K562 (cell line): Measurements from ENCODE around the gene C16orf74. TPM values are rescaled to one million over a fixed set of nuclear protein-coding genes. Genes with fewer than 3 reads are reported as not detected.

ENCODE experiments used
- ARID4B ChIP-seq: sonication (generic); formaldehyde crosslinking; IDR thresholded peaks from 2 replicates; pipeline ENCODE4 v1.8.0; 2022; ENCODE audit warnings: mild to moderate bottlenecking, missing genetic modification reagents
- ATF1 ChIP-seq, 2 experiments: fragments of 450-650 bp in 1 of 2; IDR thresholded peaks; 2 replicates each; pipeline ENCODE4 v1.6.1; 2016; ENCODE audit warnings: missing compliant biosample characterization in 1 of 2, missing genetic modification characterization in 1 of 2
- ATF7 ChIP-seq: fragments of 450-650 bp; IDR thresholded peaks from 2 replicates; pipeline ENCODE4 v1.7.1; 2014; ENCODE audit warnings: mild to moderate bottlenecking, moderate library complexity
- CEBPG ChIP-seq, 3 experiments: fragments of 200-800 bp in 1 of 3; sonication (Bioruptor generic) in 1 of 3; sonication (generic) in 1 of 3; formaldehyde crosslinking in 1 of 3; IDR thresholded peaks in 2 of 3; conservative IDR thresholded peaks in 1 of 3; 2 replicates each; pipeline versions ENCODE4 v1.6.1 to v1.8.0; 2016 to 2022; ENCODE audit warnings: missing compliant biosample characterization in 2 of 3, missing genetic modification characterization in 2 of 3, mild to moderate bottlenecking in 1 of 3, missing genetic modification reagents in 1 of 3
- CHD4 ChIP-seq: fragments of 200-600 bp; sonication (generic); IDR thresholded peaks from 3 replicates; pipeline ENCODE4 v1.6.1; 2012; ENCODE audit warnings: low read depth, mild to moderate bottlenecking, mixed read lengths, low read length, inconsistent platforms; ENCODE audit not compliant: insufficient read depth, insufficient replicate concordance, poor library complexity, severe bottlenecking
- DACH1 ChIP-seq: fragments of 450-650 bp; IDR thresholded peaks from 2 replicates; pipeline ENCODE4 v1.6.1; 2018; ENCODE audit not compliant: partially characterized antibody
- DLX4 ChIP-seq: fragments of 250-450 bp; sonication (Bioruptor Pico); IDR thresholded peaks from 2 replicates; pipeline ENCODE4 v1.6.1; 2021; ENCODE audit warnings: mild to moderate bottlenecking
- HDAC8 ChIP-seq: fragments of 450-650 bp; IDR thresholded peaks from 2 replicates; pipeline ENCODE4 v1.6.1; 2016; ENCODE audit warnings: mild to moderate bottlenecking, missing genetic modification characterization, moderate library complexity, missing compliant biosample characterization
- NCOR1 ChIP-seq: fragments of 450-650 bp; IDR thresholded peaks from 2 replicates; pipeline ENCODE4 v1.6.1; 2016; ENCODE audit warnings: mild to moderate bottlenecking, moderate library complexity
- PURB ChIP-seq: sonication (generic); formaldehyde crosslinking; IDR thresholded peaks from 2 replicates; pipeline ENCODE4 v1.9.0; 2021; ENCODE audit warnings: low read depth, mild to moderate bottlenecking, missing genetic modification reagents
- RBM15 ChIP-seq: fragments of 200-400 bp; formaldehyde crosslinking; IDR thresholded peaks from 2 replicates; pipeline ENCODE4 v1.6.1; 2018; ENCODE audit warnings: mild to moderate bottlenecking, low read length, moderate library complexity; ENCODE audit not compliant: insufficient read depth
- SMARCB1 ChIP-seq: IDR thresholded peaks from 2 replicates; pipeline ENCODE4 v1.6.1; 2011; ENCODE audit warnings: improper control_type of control experiment, low read depth; ENCODE audit not compliant: insufficient read length
- TSC22D4 ChIP-seq: fragments of 450-650 bp; IDR thresholded peaks from 2 replicates; pipeline ENCODE4 v1.6.1; 2016; ENCODE audit warnings: missing genetic modification characterization, missing biosample characterization, control low read depth
- ZBTB12 ChIP-seq: fragments of 250-450 bp; sonication (Bioruptor Pico); IDR thresholded peaks from 2 replicates; pipeline ENCODE4 v1.4.0; 2020
- ZNF23 ChIP-seq: fragments of 250-450 bp; sonication (Bioruptor Pico); IDR thresholded peaks from 2 replicates; pipeline ENCODE4 v1.4.0; 2020; ENCODE audit warnings: mild to moderate bottlenecking
- ZNF655 ChIP-seq: fragments of 250-450 bp; sonication (Bioruptor Pico); IDR thresholded peaks from 2 replicates; pipeline ENCODE4 v1.5.0; 2021
- polyA plus RNA-seq, 8 experiments: library from polyadenylated mRNA; depleted of rRNA in 4 of 8; stranded (reverse) in 5 of 8; unstranded in 3 of 8; fragments of >200 nt; fragmentation: Nextera tagmentation in 2 of 8; fragmentation: Illumina TruSeq in 1 of 8; extraction: Ambion mirVana in 2 of 8; extraction: Trizol in 1 of 8; gene quantifications; 2 replicates each; pipeline versions ENCODE4 v1.2.1 to v1.2.3, GENCODE V29; 2011 to 2014; ENCODE audit warnings: inconsistent platforms in 1 of 8, missing spikeins in 1 of 8
- total RNA-seq, 7 experiments: library from RNA; depleted of rRNA in 6 of 7; stranded (reverse); fragments of >200 nt in 6 of 7; fragmentation: Illumina TruSeq in 2 of 7; extraction: Trizol in 2 of 7; gene quantifications; 2 replicates each; pipeline versions ENCODE4 v1.2.1 to v1.2.3, GENCODE V29; 2011 to 2021; ENCODE audit warnings: low replicate concordance in 1 of 7
- TF ChIP-seq, protein P1 (sequence below), 2 experiments: fragments of 250-450 bp in 1 of 2; fragments of 450-650 bp in 1 of 2; sonication (Bioruptor Pico) in 1 of 2; IDR thresholded peaks; 2 replicates each; pipeline versions ENCODE4 v1.6.1 to v1.8.0; 2016 to 2021; ENCODE audit warnings: mild to moderate bottlenecking in 2 of 2, moderate library complexity in 2 of 2, missing compliant biosample characterization in 1 of 2, missing genetic modification characterization in 1 of 2
- TF ChIP-seq, protein P2 (sequence below): sonication (generic); formaldehyde crosslinking; IDR thresholded peaks from 2 replicates; pipeline ENCODE4 v1.9.0; 2022; ENCODE audit warnings: mild to moderate bottlenecking, missing genetic modification reagents

Gene C16orf74
- total and polyA plus RNA-seq, 9 of the 15 experiments (the other 6 are each of a cell fraction or from before 2014, with no cell fraction given) = not detected

- TF ChIP-seq SMARCB1 = no peak
- TF ChIP-seq CHD4 = no peak
- no peak for TF ChIP-seq DLX4 (CRISPR knock-in tag)
- TF ChIP-seq ZNF655 (CRISPR knock-in tag) = no peak
- no peak for TF ChIP-seq NCOR1
- no peak for TF ChIP-seq DACH1
- TF ChIP-seq RBM15 = no peak
- no peak for TF ChIP-seq ATF7
- TF ChIP-seq, protein P1, sequence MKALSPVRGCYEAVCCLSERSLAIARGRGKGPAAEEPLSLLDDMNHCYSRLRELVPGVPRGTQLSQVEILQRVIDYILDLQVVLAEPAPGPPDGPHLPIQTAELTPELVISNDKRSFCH (CRISPR knock-in tag; IDR thresholded peaks at IDR 0.05) = no peak
- TF ChIP-seq, protein P1 (tag; IDR thresholded peaks at IDR 0.05) = no peak
- TF ChIP-seq ZNF23 (CRISPR knock-in tag) = no peak
- peak; percentile 24; the same call in 1 of the 2 replicates for TF ChIP-seq CEBPG (CRISPR knock-in tag; IDR thresholded peaks at IDR 0.05)
- no peak for TF ChIP-seq CEBPG (tag; conservative IDR thresholded peaks at IDR 0.05 in 1 of 2, IDR thresholded peaks at IDR 0.05 in 1 of 2)
- TF ChIP-seq ZBTB12 (CRISPR knock-in tag) = no peak
- TF ChIP-seq HDAC8 = no peak
- TF ChIP-seq ATF1 (CRISPR knock-in tag; IDR thresholded peaks at IDR 0.05) = no peak
- TF ChIP-seq ATF1 (tag; IDR thresholded peaks at IDR 0.05) = no peak
- TF ChIP-seq, protein P2, sequence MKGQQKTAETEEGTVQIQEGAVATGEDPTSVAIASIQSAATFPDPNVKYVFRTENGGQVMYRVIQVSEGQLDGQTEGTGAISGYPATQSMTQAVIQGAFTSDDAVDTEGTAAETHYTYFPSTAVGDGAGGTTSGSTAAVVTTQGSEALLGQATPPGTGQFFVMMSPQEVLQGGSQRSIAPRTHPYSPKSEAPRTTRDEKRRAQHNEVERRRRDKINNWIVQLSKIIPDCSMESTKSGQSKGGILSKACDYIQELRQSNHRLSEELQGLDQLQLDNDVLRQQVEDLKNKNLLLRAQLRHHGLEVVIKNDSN (CRISPR knock-in tag) = no peak
- no peak for TF ChIP-seq PURB
- TF ChIP-seq ARID4B (CRISPR knock-in tag) = peak; percentile 16; the same call in 1 of the 2 replicates
- TF ChIP-seq TSC22D4 (tag) = no peak
Measured at GRCh38 chr16:85798901-85799496, 48.1 kb upstream of the C16orf74 start (continued).
